Bronchial epithelial cell (primary cell): ENCODE measurements around the gene UXS1. TPM values are rescaled to one million over a fixed set of nuclear protein-coding genes. Genes with fewer than 3 reads are reported as not detected.

Source experiments
- DNase-seq: peaks from one replicate; pipeline ENCODE4 v3.0.0-alpha.2; 2010; ENCODE audit warnings: low read depth
- FAIRE-seq: peaks from 2 replicates; lab custom pipeline; 2011; peaks lifted over from hg19 to GRCh38; lab: Jason Lieb, UNC
- H3K27me3 ChIP-seq: 2 replicates; pipeline ENCODE4 v1.5.1; 2011; ENCODE audit warnings: low read length; ENCODE audit not compliant: control insufficient read depth, insufficient read depth
- H3K36me3 ChIP-seq: 2 replicates; pipeline ENCODE4 v1.5.1; 2011; ENCODE audit warnings: low read length; ENCODE audit not compliant: control insufficient read depth, insufficient read depth
- H3K4me3 ChIP-seq: 2 replicates; pipeline ENCODE4 v1.5.1; 2011; ENCODE audit warnings: mild to moderate bottlenecking, low read depth, low read length, control low read depth
- CTCF ChIP-seq: IDR thresholded peaks from 2 replicates; pipeline ENCODE4 v1.5.1; 2011; ENCODE audit warnings: mild to moderate bottlenecking, moderate library complexity, low read length, control low read depth, inconsistent platforms; ENCODE audit not compliant: insufficient read depth, severe bottlenecking
- total RNA-seq: library from RNA; depleted of rRNA; stranded (reverse); fragments of >200 nt; gene quantifications from 2 replicates; pipeline ENCODE4 v1.2.1, GENCODE V29; 2014

UXS1 gene
- total RNA-seq, 1 donor from 2014 or later = 41.6 TPM

GRCh38 chr2:106185475-106186184, 8.5 kb downstream of the UXS1 start:
- no peak overlapping the region for H3K4me3 ChIP-seq
- TF ChIP-seq CTCF = no peak
- no peak for FAIRE-seq
- no peak for DNase-seq
- no peaks in the 10 kb centered on the region for H3K27me3 ChIP-seq
- H3K36me3 ChIP-seq = peaks cover 3% of the 10 kb centered on the region

- FAIRE-seq (no peak), DNase-seq (no peak)
- H3K4me3 ChIP-seq = no peak overlapping the region
- H3K36me3 ChIP-seq = peaks cover 3% of the 10 kb centered on the region
- no peak for TF ChIP-seq CTCF
- H3K27me3 ChIP-seq = no peaks in the 10 kb centered on the region
Measured at GRCh38 chr2:106184857-106185256, 9.2 kb downstream of the UXS1 start.

- Histone ChIP-seq H3K27me3 (no peaks in the 10 kb centered on the region), H3K4me3 (no peak overlapping the region), H3K36me3 (peaks cover 3% of the 10 kb centered on the region)
- FAIRE-seq (no peak), DNase-seq (no peak)
- no peak for TF ChIP-seq CTCF
Measured at GRCh38 chr2:106184394-106184793, 9.7 kb downstream of the UXS1 start.

GRCh38 chr2:106183101-106183696, 10.9 kb downstream of the UXS1 start:
- DNase-seq (no peak), FAIRE-seq (no peak)
- no peak for TF ChIP-seq CTCF
- Histone ChIP-seq H3K27me3 (no peaks in the 10 kb centered on the region), H3K36me3 (no peaks in the 10 kb centered on the region), H3K4me3 (no peak overlapping the region)

GRCh38 chr2:106181064-106181463, 13.0 kb downstream of the UXS1 start:
- DNase-seq = no peak
- Histone ChIP-seq H3K27me3 (no peaks in the 10 kb centered on the region), H3K36me3 (peaks cover 2% of the 10 kb centered on the region), H3K4me3 (no peak overlapping the region)
- FAIRE-seq = no peak
- no peak for TF ChIP-seq CTCF
